ENCODE data around the gene PLOD2. TPM values are rescaled to one million over a fixed set of nuclear protein-coding genes. Genes with fewer than 3 reads are reported as not detected.

Gene PLOD2
- total RNA-seq, 1 donor from 2014 or later, result 54.9 TPM

GRCh38 chr3:146102885-146103284, 58.1 kb downstream of the PLOD2 start:
- no peaks in the 10 kb centered on the region for H3K9me3 Mint-ChIP-seq (ENCODE audit: low read depth)
- no peaks in the 10 kb centered on the region for H3K27me3 Mint-ChIP-seq
- no peak for TF ChIP-seq CTCF (IDR thresholded peaks at IDR 0.05; ENCODE audit: unreplicated experiment)
- H3K27ac Mint-ChIP-seq, result no peak overlapping the region
- peaks cover 14% of the 10 kb centered on the region for H3K36me3 Mint-ChIP-seq (ENCODE audit: insufficient read depth)
- no peak for DNase-seq (ENCODE audit: low spot score, unreplicated experiment)
- peaks cover 6% of the 10 kb centered on the region for H3K4me1 Mint-ChIP-seq (ENCODE audit: low read depth)
- no peak overlapping the region for H3K4me3 Mint-ChIP-seq (ENCODE audit: low read depth)

GRCh38 chr3:146101538-146101937, 59.4 kb downstream of the PLOD2 start:
- no peak overlapping the region for H3K4me3 Mint-ChIP-seq (ENCODE audit: low read depth)
- no peak for DNase-seq (ENCODE audit: low spot score, unreplicated experiment)
- peaks cover 15% of the 10 kb centered on the region for H3K36me3 Mint-ChIP-seq (ENCODE audit: insufficient read depth)
- peaks cover 6% of the 10 kb centered on the region for H3K4me1 Mint-ChIP-seq (ENCODE audit: low read depth)
- H3K27me3 Mint-ChIP-seq, result no peaks in the 10 kb centered on the region
- no peak overlapping the region for H3K27ac Mint-ChIP-seq
- no peaks in the 10 kb centered on the region for H3K9me3 Mint-ChIP-seq (ENCODE audit: low read depth)
- TF ChIP-seq CTCF (IDR thresholded peaks at IDR 0.05; ENCODE audit: unreplicated experiment), result no peak

GRCh38 chr3:146100825-146101444, 60.0 kb downstream of the PLOD2 start:
- peak overlapping the region; percentile 16 for H3K27ac Mint-ChIP-seq
- no peaks in the 10 kb centered on the region for H3K27me3 Mint-ChIP-seq
- no peaks in the 10 kb centered on the region for H3K9me3 Mint-ChIP-seq (ENCODE audit: low read depth)
- no peak for DNase-seq (ENCODE audit: low spot score, unreplicated experiment)
- H3K4me1 Mint-ChIP-seq (ENCODE audit: low read depth), result peaks cover 6% of the 10 kb centered on the region
- TF ChIP-seq CTCF (IDR thresholded peaks at IDR 0.05; ENCODE audit: unreplicated experiment), result no peak
- no peak overlapping the region for H3K4me3 Mint-ChIP-seq (ENCODE audit: low read depth)
- H3K36me3 Mint-ChIP-seq (ENCODE audit: insufficient read depth), result peaks cover 12% of the 10 kb centered on the region

- Mint-ChIP-seq H3K36me3 (ENCODE audit: insufficient read depth) (peaks cover 14% of the 10 kb centered on the region), H3K27ac (peak overlapping the region; percentile 1), H3K9me3 (ENCODE audit: low read depth) (no peaks in the 10 kb centered on the region), H3K4me1 (ENCODE audit: low read depth) (peaks cover 6% of the 10 kb centered on the region), H3K27me3 (no peaks in the 10 kb centered on the region), H3K4me3 (ENCODE audit: low read depth) (no peak overlapping the region)
- TF ChIP-seq CTCF (IDR thresholded peaks at IDR 0.05; ENCODE audit: unreplicated experiment), result no peak
- no peak for DNase-seq (ENCODE audit: low spot score, unreplicated experiment)
These were observed 60.8 kb downstream of the PLOD2 start for GRCh38 chr3:146100180-146100579.

- Mint-ChIP-seq H3K36me3 (ENCODE audit: insufficient read depth) (peaks cover 19% of the 10 kb centered on the region), H3K9me3 (ENCODE audit: low read depth) (peaks cover 4% of the 10 kb centered on the region), H3K27me3 (no peaks in the 10 kb centered on the region), H3K4me1 (ENCODE audit: low read depth) (peaks cover 6% of the 10 kb centered on the region), H3K4me3 (ENCODE audit: low read depth) (no peak overlapping the region), H3K27ac (no peak overlapping the region)
- TF ChIP-seq CTCF (IDR thresholded peaks at IDR 0.05; ENCODE audit: unreplicated experiment), result no peak
- DNase-seq (ENCODE audit: low spot score, unreplicated experiment), result no peak
These were observed 61.7 kb downstream of the PLOD2 start for GRCh38 chr3:146099316-146099715.
